HEK293T (cell line): ENCODE measurements around the gene PFKP.

Experiments used
- ARNT ChIP-seq: fragments of 450-650 bp; IDR thresholded peaks from 2 replicates; pipeline ENCODE4 v1.6.1; 2017; ENCODE audit warnings: mild to moderate bottlenecking
- BHLHE40 ChIP-seq: fragments of 450-650 bp; IDR thresholded peaks from 2 replicates; pipeline ENCODE4 v1.6.1; 2016; ENCODE audit warnings: mild to moderate bottlenecking, moderate library complexity, borderline replicate concordance
- CTBP1 ChIP-seq: fragments of 450-650 bp; IDR thresholded peaks from 2 replicates; pipeline ENCODE4 v1.6.1; 2016; ENCODE audit warnings: borderline replicate concordance
- ELF4 ChIP-seq: fragments of 450-650 bp; IDR thresholded peaks from 2 replicates; pipeline ENCODE4 v1.6.1; 2017; ENCODE audit warnings: antibody characterized with exemption
- FOXA1 ChIP-seq: fragments of 450-650 bp; IDR thresholded peaks from 2 replicates; pipeline ENCODE4 v1.6.1; 2016; ENCODE audit warnings: mild to moderate bottlenecking
- FOXK2 ChIP-seq: fragments of 450-650 bp; IDR thresholded peaks from 2 replicates; pipeline ENCODE4 v1.6.1; 2016; ENCODE audit warnings: mild to moderate bottlenecking
- FOXM1 ChIP-seq: fragments of 450-650 bp; IDR thresholded peaks from 2 replicates; pipeline ENCODE4 v1.6.1; 2017; ENCODE audit warnings: mild to moderate bottlenecking, borderline replicate concordance
- HDGF ChIP-seq: fragments of 450-650 bp; IDR thresholded peaks from 2 replicates; pipeline ENCODE4 v1.6.1; 2017; ENCODE audit warnings: antibody characterized with exemption, borderline replicate concordance
- SUZ12 ChIP-seq: fragments of 450-650 bp; IDR thresholded peaks from 2 replicates; pipeline ENCODE4 v1.6.1; 2016; ENCODE audit warnings: mild to moderate bottlenecking
- TF ChIP-seq, protein P1 (sequence below): fragments of 450-650 bp; IDR thresholded peaks from 2 replicates; pipeline ENCODE4 v1.6.1; 2016

GRCh38 chr10:3149918-3150317 lies 82.6 kb downstream of the PFKP start:
- no peak for TF ChIP-seq FOXA1
- TF ChIP-seq CTBP1 = no peak
- TF ChIP-seq BHLHE40 = no peak
- no peak for TF ChIP-seq FOXM1
- no peak for TF ChIP-seq FOXK2
- no peak for TF ChIP-seq SUZ12
- TF ChIP-seq, protein P1, sequence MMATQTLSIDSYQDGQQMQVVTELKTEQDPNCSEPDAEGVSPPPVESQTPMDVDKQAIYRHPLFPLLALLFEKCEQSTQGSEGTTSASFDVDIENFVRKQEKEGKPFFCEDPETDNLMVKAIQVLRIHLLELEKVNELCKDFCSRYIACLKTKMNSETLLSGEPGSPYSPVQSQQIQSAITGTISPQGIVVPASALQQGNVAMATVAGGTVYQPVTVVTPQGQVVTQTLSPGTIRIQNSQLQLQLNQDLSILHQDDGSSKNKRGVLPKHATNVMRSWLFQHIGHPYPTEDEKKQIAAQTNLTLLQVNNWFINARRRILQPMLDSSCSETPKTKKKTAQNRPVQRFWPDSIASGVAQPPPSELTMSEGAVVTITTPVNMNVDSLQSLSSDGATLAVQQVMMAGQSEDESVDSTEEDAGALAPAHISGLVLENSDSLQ = no peak
- no peak for TF ChIP-seq ARNT
- no peak for TF ChIP-seq ELF4
- no peak for TF ChIP-seq HDGF
